Tibial artery (tissue), 4 donors: ENCODE data around the gene NXN.
"Not testable (repeated sequence)": the region's sequence is repeated elsewhere in the genome, so short reads cannot be mapped to it uniquely, and the experiment has no call there.

Experiments used
- DNase-seq, 2 donors: peaks; one replicate each; pipeline ENCODE4 v3.0.0-alpha.2; 2019
- H3K27ac ChIP-seq, 2 donors: fragments of 200-600 bp; sonication (generic) in 1 of 2; 1 replicate in 1 of 2; 2 replicates in 1 of 2; pipeline ENCODE4 v1.5.1; 2018 to 2019; ENCODE audit warnings: mild to moderate bottlenecking in 1 of 2
- H3K27me3 ChIP-seq, 2 donors: fragments of 200-600 bp; sonication (generic) in 1 of 2; one replicate each; pipeline versions ENCODE4 v1.5.1 to v1.6.0; 2016 to 2019
- H3K36me3 ChIP-seq, 3 donors: fragments of 200-600 bp; sonication (generic) in 2 of 3; one replicate each; pipeline ENCODE4 v1.5.1; 2016 to 2019; ENCODE audit warnings: mild to moderate bottlenecking in 2 of 3
- H3K4me1 ChIP-seq, 4 donors: fragments of 200-600 bp; sonication (generic) in 2 of 4; 1 replicate in 3 of 4; 2 replicates in 1 of 4; pipeline ENCODE4 v1.5.1; 2016 to 2019
- H3K4me3 ChIP-seq, 2 donors: fragments of 200-600 bp; sonication (generic) in 1 of 2; 1 replicate in 1 of 2; 2 replicates in 1 of 2; pipeline ENCODE4 v1.5.1; 2018 to 2019; ENCODE audit warnings: mild to moderate bottlenecking in 2 of 2
- H3K9me3 ChIP-seq, 3 donors: fragments of 200-600 bp; sonication (generic) in 1 of 3; one replicate each; pipeline ENCODE4 v1.5.1; 2016 to 2019
- CTCF ChIP-seq, 2 experiments: fragments of 200-600 bp in 1 of 2; fragments of 450-650 bp in 1 of 2; IDR thresholded peaks; one replicate each; pipeline ENCODE4 v1.5.1; 2017 to 2019; ENCODE audit warnings: antibody characterized with exemption in 2 of 2, mild to moderate bottlenecking in 1 of 2, moderate library complexity in 1 of 2
- intact Hi-C: fragments of 100-400 bp; cut with DNase I; formaldehyde crosslinking; loops from one replicate; pipeline ENCODE4 v1.15.0; 2023; ENCODE audit warnings: low total_unique reads

Gene NXN

GRCh38 chr17:789160-789840, 190.3 kb downstream of the NXN start:
- intact Hi-C loops: no loop called here
- no peaks in the 10 kb centered on the region for H3K27me3 ChIP-seq
- H3K4me1 ChIP-seq: peaks cover 0 to 10% (median under 1%) of the 10 kb centered on the region in 4 donors
- peak; percentile 0 to 34 for DNase-seq
- no peaks in the 10 kb centered on the region for H3K9me3 ChIP-seq
- peaks cover 33 to 63% (median 48%) of the 10 kb centered on the region in 3 donors for H3K36me3 ChIP-seq
- no peak overlapping the region for H3K4me3 ChIP-seq
- no peak for TF ChIP-seq CTCF (IDR thresholded peaks at IDR 0.05)
- peak overlapping the region in 1 of 2 donors; percentile 37 for H3K27ac ChIP-seq

- Histone ChIP-seq H3K36me3 (peaks cover 33 to 63% (median 48%) of the 10 kb centered on the region in 3 donors), H3K9me3 (no peaks in the 10 kb centered on the region), H3K27ac (no peak overlapping the region), H3K4me3 (no peak overlapping the region), H3K27me3 (no peaks in the 10 kb centered on the region), H3K4me1 (peaks cover 0 to 14% (median 3%) of the 10 kb centered on the region in 4 donors)
- intact Hi-C loops: no loop called here
- peak in 1 of 2 donors; percentile 42 for DNase-seq
- no peak for TF ChIP-seq CTCF (IDR thresholded peaks at IDR 0.05)
Measured at GRCh38 chr17:788551-788950, 191.0 kb downstream of the NXN start.

GRCh38 chr17:787641-788221, 191.8 kb downstream of the NXN start:
- intact Hi-C loops: no loop called here
- H3K4me1 ChIP-seq: peaks cover 0 to 22% (median 11%) of the 10 kb centered on the region in 4 donors
- H3K4me3 ChIP-seq: no peak overlapping the region
- H3K9me3 ChIP-seq: no peaks in the 10 kb centered on the region
- no peaks in the 10 kb centered on the region for H3K27me3 ChIP-seq
- H3K27ac ChIP-seq: no peak overlapping the region
- peak in 1 of 2 donors; percentile 13 for DNase-seq
- TF ChIP-seq CTCF (IDR thresholded peaks at IDR 0.05): no peak
- H3K36me3 ChIP-seq: peaks cover 33 to 60% (median 47%) of the 10 kb centered on the region in 3 donors

GRCh38 chr17:785901-786300, 193.7 kb downstream of the NXN start:
- intact Hi-C loops: not testable (repeated sequence)

GRCh38 chr17:784143-784542, 195.4 kb downstream of the NXN start:
- no peak for DNase-seq
- no peak for TF ChIP-seq CTCF (IDR thresholded peaks at IDR 0.05)
- no peaks in the 10 kb centered on the region for H3K9me3 ChIP-seq
- H3K27me3 ChIP-seq: no peaks in the 10 kb centered on the region
- intact Hi-C loops: no loop called here
- peaks cover 16 to 28% (median 18%) of the 10 kb centered on the region in 3 donors for H3K36me3 ChIP-seq
- no peak overlapping the region for H3K27ac ChIP-seq
- H3K4me3 ChIP-seq: no peak overlapping the region
- H3K4me1 ChIP-seq: peaks cover 0 to 25% (median 20%) of the 10 kb centered on the region in 4 donors

More at GRCh38 chr17:785901-786300, 193.7 kb downstream of the NXN start:
- not testable (repeated sequence) for H3K9me3 ChIP-seq, H3K4me3 ChIP-seq, H3K27me3 ChIP-seq, H3K27ac ChIP-seq, DNase-seq
- Histone ChIP-seq H3K36me3 (peaks cover 26 to 42% (median 30%) of the 10 kb centered on the region in 3 donors), H3K4me1 (peaks cover 0 to 29% (median 19%) of the 10 kb centered on the region in 4 donors)
